WI38 (cell line): ENCODE data around the gene INHBE.
"Not testable (repeated sequence)": the region's sequence is repeated elsewhere in the genome, so short reads cannot be mapped to it uniquely, and the experiment has no call there.

Experiments used
- H3K4me3 ChIP-seq: 2 replicates; pipeline ENCODE4 v1.5.1; 2011; ENCODE audit warnings: low read depth, mild to moderate bottlenecking, control low read depth, low read length
- TF ChIP-seq, protein P1 (sequence below): IDR thresholded peaks from 2 replicates; pipeline ENCODE4 v1.5.1; 2012; ENCODE audit warnings: low read depth, mild to moderate bottlenecking, control low read depth, low read length

INHBE gene

DNA sequence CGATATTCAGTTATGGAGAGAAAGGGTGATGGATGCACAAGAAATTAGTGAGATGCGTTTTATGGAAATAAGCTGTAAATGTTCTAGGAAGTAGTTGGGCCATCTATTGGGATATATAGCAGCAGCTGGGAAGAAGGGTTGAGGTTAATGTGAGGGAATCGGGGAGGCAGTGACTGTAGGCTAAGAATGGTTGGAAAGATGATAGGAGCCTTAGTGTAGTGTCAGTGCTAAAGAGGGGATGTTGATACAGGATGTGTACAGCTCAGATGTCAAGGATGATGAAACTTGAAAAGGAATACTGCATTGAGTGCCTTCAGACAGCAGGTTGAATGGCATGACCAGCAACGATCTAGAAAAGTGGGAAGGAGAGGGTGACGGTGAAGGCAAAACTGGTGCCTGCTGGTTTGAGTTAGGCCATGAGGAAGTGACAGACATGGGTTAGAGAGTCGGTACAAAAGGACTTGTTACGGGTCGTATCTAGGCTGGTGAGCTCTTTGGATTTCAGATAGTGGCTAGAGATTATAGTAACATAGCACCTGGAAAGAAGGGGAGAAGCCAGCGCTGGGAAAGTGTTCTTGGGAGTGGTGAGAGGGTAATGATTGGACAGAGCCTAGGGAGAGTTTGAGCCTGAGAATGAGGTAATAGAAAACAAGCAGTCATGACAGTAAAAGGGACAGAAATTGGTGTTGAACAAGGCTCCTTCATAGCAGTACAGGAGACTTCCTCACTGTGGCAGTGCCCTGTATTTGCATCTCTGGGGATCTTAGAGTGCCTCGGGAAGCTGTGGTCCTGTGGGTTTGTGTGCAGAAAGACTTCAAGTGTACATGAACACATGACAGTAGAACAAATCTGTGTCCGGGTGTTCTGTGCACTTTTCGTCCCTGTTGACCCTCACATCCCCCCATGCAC lies 42.4 kb downstream of the INHBE start:
- TF ChIP-seq, protein P1, sequence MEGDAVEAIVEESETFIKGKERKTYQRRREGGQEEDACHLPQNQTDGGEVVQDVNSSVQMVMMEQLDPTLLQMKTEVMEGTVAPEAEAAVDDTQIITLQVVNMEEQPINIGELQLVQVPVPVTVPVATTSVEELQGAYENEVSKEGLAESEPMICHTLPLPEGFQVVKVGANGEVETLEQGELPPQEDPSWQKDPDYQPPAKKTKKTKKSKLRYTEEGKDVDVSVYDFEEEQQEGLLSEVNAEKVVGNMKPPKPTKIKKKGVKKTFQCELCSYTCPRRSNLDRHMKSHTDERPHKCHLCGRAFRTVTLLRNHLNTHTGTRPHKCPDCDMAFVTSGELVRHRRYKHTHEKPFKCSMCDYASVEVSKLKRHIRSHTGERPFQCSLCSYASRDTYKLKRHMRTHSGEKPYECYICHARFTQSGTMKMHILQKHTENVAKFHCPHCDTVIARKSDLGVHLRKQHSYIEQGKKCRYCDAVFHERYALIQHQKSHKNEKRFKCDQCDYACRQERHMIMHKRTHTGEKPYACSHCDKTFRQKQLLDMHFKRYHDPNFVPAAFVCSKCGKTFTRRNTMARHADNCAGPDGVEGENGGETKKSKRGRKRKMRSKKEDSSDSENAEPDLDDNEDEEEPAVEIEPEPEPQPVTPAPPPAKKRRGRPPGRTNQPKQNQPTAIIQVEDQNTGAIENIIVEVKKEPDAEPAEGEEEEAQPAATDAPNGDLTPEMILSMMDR = no peak
- no peak overlapping the region for H3K4me3 ChIP-seq

DNA sequence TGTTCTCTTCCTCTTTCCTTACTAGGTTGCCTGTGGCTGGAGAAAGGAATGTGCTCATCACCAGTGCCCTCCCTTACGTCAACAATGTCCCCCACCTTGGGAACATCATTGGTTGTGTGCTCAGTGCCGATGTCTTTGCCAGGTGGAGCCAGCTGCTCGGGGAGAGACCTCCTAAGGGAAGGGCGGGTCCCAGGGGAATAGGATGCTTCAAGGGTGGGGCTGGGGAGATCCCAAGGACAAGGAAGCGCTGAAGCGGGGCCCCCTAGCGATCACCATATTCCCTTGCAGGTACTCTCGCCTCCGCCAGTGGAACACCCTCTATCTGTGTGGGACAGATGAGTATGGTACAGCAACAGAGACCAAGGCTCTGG lies 43.0 kb downstream of the INHBE start:
- TF ChIP-seq, protein P1 = no peak
- no peak overlapping the region for H3K4me3 ChIP-seq

DNA sequence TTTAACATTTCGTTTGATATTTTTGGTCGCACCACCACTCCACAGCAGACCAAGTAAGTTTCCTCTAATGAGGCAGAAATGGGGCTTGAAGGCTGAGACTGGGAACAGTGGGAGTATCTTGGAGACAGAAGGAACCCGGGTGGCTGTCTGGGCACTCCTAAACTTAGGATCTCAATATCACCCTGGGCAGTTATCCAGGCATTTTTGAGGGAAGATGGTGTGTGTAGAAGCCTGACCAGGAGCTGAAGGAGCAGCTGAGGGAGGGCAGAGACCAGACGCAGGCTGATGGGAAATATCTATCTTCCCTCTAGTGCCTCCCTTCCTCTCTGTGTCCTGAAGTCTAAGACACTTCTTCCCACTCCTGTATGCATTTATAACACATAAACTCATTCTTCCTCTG lies 43.5 kb downstream of the INHBE start:
- TF ChIP-seq, protein P1 = no peak
- H3K4me3 ChIP-seq = no peak overlapping the region

DNA sequence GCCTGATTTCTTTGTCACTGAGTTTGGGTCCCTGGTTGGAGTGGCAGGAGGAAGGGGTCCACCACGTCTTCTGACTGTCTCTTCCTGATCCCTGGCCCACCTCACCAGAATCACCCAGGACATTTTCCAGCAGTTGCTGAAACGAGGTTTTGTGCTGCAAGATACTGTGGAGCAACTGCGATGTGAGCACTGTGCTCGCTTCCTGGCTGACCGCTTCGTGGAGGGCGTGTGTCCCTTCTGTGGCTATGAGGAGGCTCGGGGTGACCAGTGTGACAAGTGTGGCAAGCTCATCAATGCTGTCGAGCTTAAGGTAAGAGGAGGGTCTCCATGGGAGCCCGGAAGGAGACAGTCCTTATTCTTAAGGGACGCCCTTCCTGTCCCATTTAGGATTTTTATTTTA lies 45.1 kb downstream of the INHBE start:
- TF ChIP-seq, protein P1 = no peak

DNA sequence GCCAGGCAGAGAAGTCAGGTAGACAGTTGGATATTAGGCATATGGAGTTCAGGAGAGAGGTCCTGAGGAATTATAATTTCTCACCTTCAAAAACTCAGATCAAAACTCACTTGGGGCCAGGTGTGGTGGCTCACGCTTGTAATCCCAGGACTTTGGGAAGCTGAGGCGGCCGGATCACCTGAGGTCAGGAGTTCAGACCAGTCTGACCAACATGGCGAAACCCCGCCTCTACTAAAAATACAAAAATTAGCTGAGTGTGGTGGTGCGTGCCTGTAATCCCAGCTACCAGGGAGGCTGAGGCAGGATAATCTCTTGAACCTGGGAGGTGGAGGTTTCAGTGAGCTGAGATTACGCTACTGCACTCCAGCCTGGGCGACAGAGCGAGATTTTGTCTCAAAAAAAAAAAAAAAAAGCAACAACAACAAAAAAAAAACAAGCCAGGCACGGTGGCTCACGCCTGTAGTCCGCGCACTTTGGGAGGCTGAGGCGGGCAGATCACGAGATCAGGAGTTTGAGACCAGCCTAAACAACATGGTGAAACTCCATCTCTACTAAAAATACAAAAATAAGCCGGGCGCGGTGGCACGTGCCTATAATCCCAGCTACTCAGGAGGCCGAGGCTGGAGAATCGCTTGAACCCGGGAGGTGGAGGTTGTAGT lies 47.3 kb downstream of the INHBE start:
- H3K4me3 ChIP-seq = not testable (repeated sequence)

More for the DNA sequence above, 45.1 kb downstream of the INHBE start:
- no peak overlapping the region for H3K4me3 ChIP-seq

DNA sequence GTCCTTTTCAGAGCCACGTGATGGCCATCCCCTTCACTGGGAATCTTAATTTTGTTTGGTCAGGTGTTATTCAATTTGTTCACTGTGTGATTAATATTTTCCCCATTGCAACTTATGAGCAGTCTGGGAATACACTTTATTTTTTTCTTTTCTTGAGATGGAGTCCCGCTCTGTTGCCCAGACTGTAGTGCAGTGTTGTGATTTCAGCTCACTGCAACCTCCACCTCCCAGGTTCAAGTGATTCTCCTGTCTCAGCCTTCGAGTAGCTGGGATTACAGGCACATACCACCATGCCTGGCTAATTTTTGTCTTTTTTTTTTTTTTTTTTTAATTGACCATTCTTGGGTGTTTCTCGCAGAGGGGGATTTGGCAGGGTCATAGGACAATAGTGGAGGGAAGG lies 51.4 kb downstream of the INHBE start:
- not testable (repeated sequence) for H3K4me3 ChIP-seq
